NOMO-1 (cell line): ENCODE data around the gene NANOS3.
A peak's percentile ranks its signal among the peaks of the same experiment; 100 is the strongest.

ENCODE experiments used
- DNase-seq, 2 experiments: peaks; one replicate each; lab custom pipeline; 2025; ENCODE audit not compliant: unreplicated experiment in 2 of 2; lab: John Stamatoyannopoulos, UW

The NANOS3 gene

DNA sequence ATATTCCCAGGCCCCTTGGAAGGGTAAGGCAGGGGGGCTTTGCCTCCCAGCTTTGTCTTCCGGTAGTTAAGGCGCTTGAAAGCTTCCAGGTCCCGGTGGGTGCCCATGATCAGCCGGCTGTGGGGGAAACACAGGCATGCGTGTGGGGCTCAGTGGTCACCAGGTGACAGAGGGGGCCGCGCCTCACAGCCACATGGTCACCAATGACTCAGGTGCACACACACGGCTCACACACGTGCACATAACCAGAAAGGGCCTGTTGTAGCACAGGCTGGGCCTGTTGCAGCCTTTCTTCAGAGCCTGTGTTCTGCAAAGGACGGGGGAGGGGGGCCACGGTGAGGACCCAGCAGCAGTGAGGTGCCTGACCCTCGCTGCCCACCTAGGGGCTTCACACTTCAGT is 5.9 kb downstream of the NANOS3 start:
- DNase-seq, result no peak

DNA sequence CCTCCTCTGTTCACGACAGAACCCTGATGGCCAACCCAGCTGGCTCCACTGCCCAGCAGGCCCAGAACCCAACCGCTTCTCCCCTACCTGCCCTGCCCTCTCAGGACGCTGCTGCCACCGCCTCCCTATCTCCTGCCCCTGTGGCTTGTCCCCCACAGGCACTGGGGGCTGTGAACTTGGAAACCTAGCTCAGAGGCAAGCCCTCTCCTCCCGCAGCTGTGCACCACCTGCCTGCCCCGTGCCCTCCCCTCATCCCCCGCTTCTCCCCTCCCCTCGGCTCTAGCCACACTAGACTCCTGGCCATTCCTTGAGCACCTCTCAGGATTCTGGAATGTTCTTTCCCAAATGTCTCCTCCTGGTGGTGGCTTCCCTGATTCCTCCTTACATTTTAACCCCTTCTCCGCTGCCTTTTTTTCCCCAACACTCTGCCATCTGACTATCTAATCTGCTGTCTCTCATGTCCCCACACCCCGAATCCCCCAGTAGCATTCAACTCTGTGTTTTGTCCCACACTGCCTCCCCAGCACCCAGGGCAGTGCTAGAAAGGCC is 6.7 kb downstream of the NANOS3 start:
- DNase-seq, result no peak

DNA sequence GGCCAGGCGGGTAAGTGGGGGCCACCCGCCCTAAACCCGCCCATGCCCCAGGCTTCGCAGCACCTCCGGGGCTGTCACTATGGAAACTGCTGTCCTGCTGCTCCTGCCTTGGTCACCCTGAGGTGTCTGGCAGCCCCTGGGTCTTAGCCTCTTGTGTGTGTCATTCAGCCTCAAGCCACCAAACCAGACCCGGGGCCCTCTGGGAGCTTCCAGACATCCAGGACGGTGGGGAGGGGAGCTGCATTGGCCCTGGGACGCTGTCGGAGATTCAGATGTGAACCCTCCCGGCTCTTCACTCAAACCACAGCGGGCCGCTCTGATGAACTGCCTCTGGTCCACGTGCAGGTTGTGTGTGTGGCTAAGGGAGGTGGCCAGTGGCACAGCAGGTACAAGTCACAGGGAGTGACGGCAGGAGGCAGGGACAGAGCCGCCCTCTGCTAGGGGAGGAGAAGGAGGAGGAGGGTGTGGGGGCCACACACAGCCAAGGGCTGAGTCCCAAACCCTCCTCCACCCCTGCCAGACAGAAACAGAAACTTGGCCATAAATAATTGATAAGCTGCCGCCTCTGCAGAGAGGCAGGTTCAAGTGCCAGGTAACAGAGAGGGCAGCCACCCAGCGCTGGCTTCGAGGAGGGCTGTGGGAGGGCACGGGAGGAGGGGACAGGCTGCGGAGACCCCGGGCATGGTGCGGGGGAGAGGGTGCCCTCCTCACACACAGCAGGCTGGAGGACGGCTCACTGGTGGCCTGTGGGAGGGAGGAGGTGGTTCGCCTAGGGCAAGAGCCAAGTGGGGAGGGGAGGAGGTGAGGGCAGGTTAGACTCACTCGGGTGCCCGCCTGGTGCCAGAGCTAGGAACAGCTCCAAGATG is 8.0 kb downstream of the NANOS3 start:
- DNase-seq, result no peak

DNA sequence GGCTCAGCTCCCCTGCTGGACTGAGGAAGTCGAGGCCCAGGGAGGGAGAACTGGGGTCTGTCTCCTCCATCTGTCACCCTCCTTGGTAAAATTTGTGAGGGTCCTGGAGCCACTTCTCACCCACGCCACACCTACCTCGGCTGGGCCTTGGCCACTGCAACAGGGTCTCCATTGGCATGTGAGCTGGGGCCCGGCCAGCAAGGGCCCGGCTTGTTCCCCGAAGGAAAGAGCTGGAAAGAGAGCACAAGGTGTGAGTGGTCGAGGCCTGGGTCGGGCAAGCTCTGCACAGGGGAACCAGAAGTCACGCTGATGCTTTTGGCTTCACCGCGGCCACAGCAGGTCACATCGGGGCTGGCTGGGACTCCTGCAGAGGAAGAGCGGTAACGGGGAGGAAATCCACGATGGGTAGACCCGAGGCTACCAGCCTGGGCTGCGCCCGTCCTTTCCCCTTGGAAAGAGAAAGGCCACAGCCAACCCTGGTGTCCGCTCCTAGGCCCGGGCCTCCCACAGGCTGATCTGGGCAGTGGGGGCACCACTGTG is 9.0 kb downstream of the NANOS3 start:
- DNase-seq, result no peak

DNA sequence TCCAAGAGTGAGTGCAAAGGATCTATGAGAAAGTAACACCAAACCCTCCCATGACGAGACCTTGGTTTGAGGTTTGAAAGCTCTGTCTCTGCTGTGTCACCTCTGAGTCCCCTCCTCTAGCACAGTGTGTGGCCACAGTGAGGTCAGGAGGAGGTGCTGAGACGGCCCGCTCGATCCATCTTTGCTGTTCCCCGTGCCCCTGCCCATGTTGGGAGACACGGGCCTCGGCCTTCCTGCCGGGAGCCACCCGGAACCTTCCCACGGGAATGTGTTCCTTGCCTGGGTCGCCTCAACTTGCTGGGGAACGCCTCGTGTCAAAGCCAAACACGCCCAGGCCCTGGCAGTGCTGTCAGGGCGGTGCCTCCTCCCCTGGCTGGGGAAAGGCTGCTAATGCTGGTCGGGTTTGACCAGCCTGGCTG is 10.1 kb downstream of the NANOS3 start:
- DNase-seq, result no peak

DNA sequence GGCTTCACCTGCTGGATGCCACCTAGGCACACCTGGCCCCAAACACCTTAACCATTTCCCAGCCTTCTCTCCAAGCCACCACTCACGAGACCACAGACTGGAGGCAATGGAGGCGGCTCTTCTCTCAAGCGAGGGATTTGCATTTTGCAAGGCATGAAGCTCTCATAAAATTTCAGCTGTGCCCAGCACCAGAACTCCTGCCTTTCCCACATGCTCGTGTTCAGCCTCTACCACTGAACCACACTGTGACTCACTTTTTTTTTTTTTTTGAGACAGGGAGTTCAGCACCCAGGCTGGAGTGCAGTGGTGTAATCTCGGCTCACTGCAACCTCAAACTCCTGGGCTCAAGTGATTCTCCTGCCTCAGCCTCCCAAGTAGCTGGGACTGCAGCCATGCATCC is 10.6 kb downstream of the NANOS3 start:
- no peak for DNase-seq

DNA sequence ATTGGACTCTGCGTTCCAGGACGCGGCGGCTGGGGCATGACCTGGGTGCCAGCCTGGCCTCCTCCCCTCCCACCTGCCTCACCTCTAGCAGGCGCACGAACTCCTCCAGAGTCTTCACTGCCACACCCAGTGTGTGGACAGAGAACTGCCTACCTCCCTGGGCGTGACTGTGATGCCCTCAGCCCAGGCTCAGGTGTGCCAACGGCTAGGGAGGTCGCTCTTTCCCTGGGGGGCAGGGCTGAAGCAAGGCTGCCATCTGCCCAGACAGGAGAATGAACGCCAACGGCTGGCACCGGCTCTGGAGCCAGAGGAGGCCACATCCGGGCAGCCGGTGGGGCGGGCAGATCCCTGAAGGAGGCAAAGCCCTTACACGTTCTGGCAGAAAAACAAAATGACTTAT is 11.3 kb downstream of the NANOS3 start:
- DNase-seq, result no peak

DNA sequence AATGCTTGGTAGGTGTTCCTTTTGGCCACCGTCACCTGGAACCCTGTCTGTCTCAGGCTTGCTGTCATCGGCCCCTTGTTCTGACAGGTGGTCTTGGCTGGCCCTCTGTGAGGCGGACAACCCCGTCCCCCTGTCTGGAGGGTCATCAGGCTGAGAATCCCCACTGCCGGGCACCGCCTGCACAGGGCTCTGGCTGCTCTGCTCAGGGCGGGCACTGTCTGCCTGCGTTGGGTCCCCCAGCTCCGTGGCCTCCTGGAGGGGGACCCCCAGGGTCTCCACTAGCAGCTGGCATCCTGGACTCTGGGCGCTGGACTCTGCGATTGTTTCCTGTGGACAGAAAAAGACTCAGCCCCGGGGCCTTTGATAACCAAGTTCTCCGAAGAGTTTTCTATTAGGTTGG is 13.2 kb downstream of the NANOS3 start:
- no peak for DNase-seq

DNA sequence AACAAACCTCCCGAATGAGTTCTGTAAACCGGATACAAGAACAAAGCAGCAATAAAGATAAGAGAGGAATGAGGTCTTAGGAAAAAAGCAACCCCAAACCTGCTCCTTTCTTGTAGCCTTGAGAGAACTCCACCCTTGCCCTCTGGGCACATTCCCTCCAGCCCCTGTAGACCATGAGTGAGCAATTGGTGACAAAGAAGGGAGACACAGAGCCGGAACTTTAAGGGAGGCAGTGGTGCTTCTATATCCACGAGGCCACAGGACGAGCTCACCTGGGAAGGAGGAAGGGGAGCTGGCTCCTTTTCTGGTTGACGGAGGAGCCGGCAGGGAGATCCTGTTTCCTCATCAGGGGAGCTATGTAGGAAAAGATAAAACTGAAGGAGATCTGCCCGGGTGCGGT is 15.9 kb downstream of the NANOS3 start:
- DNase-seq, result no peak

DNA sequence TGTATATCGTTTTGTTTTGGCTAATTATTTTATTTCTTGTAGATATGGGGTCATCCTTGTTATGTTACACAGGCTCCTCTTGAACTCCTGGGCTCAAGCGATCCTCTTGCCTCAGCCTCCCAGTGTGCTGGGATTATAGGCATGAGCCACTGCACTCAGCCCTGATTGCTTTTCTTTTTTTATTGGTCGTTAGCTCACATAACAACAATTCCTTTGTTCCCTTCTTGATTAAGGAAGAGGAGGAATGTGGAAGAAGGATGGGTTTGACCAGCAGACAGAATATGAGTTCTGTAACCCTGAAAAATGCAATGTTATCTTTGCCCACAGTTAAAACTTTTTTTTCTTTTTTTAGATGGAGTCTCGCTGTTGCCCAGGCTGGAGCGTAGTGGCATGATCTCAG is 17.6 kb downstream of the NANOS3 start:
- no peak for DNase-seq

DNA sequence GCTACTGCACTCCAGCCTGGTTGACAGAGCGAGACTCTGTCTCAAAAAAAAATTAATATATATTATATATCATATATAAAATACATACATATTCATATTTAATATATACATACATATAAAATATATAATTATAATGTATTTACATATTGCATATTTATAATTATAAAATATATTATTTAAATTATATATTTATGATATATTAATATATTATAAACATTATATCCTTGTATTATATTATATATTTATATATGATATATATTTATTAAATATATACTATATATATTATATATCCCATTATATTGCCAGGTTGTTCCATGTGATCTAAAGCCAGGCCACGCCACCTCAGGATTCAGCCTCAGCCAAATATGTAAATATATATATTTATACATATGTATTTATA is 19.3 kb downstream of the NANOS3 start:
- no peak for DNase-seq

DNA sequence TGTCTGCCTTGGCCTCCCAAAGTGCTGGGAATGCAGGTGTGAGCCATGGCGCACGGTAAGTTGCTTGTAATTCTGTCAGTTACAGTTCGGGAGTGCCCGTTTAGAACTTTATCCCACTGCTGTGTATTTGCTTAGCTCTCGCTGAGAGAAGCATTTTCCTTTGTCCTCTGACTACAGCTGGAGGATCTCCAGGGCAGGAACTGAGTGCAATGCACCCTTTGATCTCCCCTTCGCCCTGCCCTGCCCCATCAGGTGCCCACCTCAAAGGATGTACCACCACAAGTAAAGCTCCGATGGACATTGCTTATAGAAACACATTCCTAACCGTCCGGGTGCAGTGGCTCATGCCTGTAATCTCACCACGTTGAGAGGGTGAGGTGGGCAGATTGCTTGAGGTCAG is 22.5 kb downstream of the NANOS3 start:
- no peak for DNase-seq

DNA sequence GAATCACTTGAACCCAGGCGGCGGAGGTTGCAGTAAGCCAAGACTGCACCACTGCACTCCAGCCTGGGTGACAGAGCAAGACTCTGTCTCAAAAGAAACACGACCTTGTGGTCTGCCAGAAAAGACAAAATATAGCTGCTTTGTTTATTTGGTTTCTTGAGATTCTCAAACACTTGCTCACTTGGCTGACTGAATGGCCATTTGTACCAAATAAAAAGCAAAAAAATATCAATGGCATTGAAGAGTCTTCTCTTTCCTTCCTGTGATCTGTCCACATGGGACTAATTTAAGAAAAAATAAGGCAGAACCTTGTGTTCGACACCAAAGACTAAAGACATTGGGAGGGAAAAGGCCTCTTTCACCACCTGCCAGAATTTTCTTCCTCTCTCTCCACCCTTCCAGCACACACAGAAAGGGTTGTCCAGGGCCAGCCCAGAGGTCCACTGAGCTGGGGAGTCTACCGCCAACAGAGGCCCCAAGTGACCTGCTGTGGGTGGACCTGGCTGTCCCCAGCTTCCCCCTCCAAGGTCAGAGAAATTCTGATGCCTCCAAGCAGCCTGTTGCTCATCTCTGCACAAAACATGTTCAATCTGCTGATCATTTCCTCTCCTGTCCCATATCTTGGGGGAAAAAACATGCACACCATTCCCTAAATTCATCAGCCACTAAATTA is 23.1 kb downstream of the NANOS3 start:
- DNase-seq, result no peak

DNA sequence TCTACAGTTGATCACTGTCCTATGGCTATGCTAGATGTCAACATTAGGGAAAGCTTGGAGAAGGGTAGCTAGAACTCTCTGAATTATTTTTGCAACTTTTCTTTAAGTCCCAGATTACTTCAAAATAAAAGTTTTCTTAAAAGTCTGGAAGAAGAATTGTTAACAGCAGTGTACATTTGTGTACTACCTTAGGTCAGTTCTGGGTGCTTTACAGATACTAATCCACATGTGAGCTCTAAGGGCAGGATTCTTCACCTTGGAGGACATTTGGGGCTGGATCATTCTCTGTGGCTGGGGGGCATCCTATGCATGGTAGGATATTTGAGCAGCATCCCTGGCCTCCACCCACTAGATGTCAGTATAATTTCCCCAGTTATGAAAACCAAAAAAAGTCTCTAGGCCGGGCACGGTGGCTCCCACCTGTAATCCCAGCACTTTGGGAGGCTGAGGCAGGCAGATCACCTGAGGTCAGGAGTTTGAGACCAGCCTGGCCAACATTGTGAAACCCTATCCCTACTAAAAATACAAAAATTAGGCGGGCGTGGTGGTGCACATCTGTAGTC is 26.1 kb downstream of the NANOS3 start:
- DNase-seq, result peak in 1 of 2 experiments; percentile 16

DNA sequence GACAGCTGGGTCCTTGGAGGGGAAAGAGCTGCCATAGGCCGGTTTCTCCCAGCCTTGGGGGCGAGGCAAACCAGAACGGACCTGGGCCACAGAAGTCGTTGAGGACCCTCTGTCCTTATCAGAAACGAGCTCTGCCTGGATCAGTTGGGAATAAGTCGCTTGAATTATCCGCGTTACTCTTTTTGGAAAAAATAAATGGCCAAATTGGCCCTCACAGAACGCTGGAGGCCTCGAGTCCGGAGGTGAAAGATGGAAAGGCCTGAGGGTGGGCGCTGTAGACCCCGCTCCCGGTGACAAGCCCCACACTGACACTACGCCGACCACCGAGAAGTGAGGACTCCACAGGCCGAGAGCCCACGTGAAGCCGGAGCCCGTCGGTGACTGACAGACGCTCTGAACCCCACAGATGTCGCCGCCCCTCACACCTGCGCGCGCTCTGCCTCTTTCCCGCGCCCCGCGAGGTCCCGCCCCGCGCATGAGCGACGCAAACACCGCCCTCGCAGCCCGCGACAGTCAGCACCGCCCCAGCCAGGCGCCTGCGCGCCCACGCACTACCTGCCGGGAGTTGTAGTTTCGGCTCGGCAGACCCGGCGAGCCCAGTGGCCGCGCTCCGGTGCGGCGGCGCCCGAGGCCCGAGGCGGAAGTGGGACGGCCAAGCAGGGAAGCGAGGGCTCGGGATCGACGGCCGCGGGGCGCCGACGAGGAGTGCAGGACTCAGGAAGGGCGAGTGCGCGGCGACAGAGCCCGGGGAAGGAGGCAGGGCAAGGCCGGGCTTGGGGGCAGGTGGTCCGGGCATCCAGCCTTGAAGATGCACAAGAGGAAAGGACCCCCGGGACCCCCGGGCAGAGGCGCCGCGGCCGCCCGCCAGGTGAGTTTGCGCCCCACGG is 28.9 kb downstream of the NANOS3 start, which contains the start of the genes BRME1 and CC2D1A:
Gene BRME1, minus strand, starts transcription at position 484 of the 887 bp plus-strand sequence. CDS start 1,225 bp downstream, outside the sequence.
Gene CC2D1A, plus strand, starts transcription at position 568 of the 887 bp plus-strand sequence. Its CDS starts 241 bp downstream, at position 809.
- peak; percentile 83 to 96 for DNase-seq

DNA sequence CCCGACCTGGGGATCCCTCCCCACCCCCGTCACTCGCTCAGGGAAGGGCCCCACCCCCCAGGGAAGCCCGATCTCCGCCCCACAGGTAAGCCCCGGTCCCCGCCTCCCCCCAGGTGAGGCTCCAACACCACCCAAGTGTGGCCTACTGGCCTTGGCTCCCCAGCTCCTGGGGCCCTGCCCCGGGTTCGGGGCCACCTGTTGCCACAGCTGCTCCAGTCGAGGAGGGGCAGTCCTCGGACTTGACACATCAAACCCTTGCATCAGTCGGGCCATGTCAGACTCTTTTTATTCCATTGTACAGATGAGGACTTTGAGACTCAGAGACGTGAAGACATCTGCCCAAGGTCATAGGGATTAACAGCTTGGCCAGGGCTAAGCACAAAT is 29.6 kb downstream of the NANOS3 start:
- DNase-seq, result no peak

DNA sequence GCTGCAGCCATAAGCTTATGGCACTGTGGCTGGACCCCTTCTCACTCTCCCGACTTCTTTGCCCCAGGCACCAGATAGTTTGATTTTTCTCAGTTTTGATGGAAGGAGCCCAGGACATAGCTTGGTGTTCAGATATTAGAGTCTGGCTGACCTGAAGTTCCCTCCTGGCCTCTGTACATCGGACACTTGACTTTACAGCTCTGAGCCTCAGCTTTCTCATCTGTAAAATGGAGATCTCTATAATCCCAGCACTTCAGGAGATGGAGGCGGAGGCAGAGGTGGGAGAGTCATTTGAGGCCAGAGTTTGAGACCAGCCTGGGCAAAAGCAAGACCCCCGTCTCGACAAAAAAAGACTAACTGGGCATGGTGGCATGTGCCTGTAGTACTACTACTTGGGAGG is 30.0 kb downstream of the NANOS3 start:
- DNase-seq, result no peak

DNA sequence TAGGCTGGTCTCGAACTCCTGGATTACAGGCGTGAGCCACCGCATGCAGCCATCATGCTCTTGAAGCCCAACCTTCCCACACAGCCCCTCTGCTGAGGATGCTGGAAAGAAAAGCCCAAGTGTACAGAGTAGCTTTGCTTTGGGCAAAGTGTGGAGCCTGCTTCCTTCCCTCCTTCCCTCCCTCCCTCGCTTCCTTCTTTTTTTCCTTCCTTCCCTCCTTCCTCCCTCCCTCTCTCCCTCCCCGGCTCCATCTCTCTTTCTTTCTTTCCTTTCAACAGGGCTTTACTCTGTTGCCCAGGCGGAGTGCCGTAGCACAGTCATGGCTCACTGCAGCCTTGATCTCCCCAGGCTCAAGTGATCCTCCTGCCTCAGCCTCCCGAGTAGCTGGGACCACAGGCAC is 31.7 kb downstream of the NANOS3 start:
- no peak for DNase-seq

DNA sequence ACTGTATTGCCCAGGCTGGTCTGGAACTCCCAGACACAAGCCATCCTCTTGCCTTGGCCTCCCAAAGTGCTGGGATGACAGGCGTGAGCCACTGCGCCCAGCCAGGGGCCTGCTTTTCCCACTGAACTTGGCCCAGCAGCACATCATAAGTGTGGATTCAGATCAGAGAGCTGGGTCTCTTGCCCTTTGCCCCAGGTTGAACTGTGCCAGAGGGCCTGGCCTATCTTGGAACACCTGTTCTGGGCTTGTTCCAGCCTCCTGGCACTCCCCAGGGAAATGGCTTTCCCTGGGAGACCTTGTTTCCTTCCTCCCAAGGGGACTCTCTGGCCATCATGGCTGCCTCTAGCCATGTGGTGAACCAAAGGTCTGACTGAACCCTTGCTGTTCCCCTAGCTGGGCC is 32.5 kb downstream of the NANOS3 start:
- DNase-seq, result no peak

DNA sequence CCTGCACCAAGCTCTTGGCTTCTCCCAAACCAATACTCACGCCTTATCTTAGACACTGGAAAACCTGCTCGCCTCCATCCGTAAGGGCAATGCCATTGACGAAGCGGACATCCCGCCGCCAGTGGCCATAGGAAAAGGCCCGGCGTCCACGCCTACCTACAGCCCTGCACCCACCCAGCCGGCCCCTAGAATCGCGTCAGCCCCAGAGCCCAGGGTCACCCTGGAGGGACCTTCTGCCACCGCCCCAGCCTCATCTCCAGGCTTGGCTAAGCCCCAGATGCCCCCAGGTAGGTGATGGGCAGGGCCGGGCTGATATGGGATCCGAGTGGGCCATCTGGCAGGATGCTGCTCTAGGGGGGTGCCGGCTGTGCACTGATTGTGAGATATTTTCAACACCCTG is 36.4 kb downstream of the NANOS3 start:
- DNase-seq, result no peak
